OCI-LY3 (cell line): ENCODE data around the gene TJP1.

Source experiments
- H2AFZ ChIP-seq: fragments of 200-600, 300-600 bp; shearing (Covaris generic); 2 replicates; pipeline ENCODE4 v1.6.0; 2014; ENCODE audit warnings: antibody characterized with exemption, low read depth, low read length
- H3K27ac ChIP-seq: fragments of 200-600, 300-600 bp; sonication (generic); 2 replicates; pipeline ENCODE4 v1.5.1; 2014; ENCODE audit warnings: mild to moderate bottlenecking, low read length, moderate library complexity, mixed read lengths
- H3K27me3 ChIP-seq: fragments of 200-600, 300-600 bp; sonication (generic); 2 replicates; pipeline ENCODE4 v1.6.1; 2014; ENCODE audit warnings: low read depth, low read length, mixed read lengths
- H3K36me3 ChIP-seq: fragments of 200-600, 300-600 bp; sonication (generic); replicated peaks from 2 replicates; pipeline ENCODE3; 2014; ENCODE audit warnings: low read depth, low read length, mixed read lengths
- H3K4me1 ChIP-seq: fragments of 300-600, 200-600 bp; sonication (generic); 2 replicates; pipeline ENCODE4 v1.6.1; 2014; ENCODE audit warnings: low read length, mixed read lengths
- H3K4me2 ChIP-seq: fragments of 200-600, 300-600 bp; sonication (generic); 2 replicates; pipeline ENCODE4 v1.6.1; 2014; ENCODE audit warnings: low read length, mixed read lengths
- H3K4me3 ChIP-seq: fragments of 300-600, 200-600 bp; sonication (generic); 2 replicates; pipeline ENCODE4 v1.5.1; 2014; ENCODE audit warnings: antibody characterized with exemption, mild to moderate bottlenecking, low read length, moderate library complexity
- H3K79me2 ChIP-seq: fragments of 300-600, 200-600 bp; shearing (Covaris generic); 2 replicates; pipeline ENCODE4 v1.6.1; 2014; ENCODE audit warnings: mild to moderate bottlenecking, low read length, mixed read lengths
- H3K9ac ChIP-seq: fragments of 300-600, 200-600 bp; shearing (Covaris generic); 2 replicates; pipeline ENCODE4 v1.6.0; 2014; ENCODE audit warnings: mild to moderate bottlenecking, low read length, moderate library complexity
- H3K9me3 ChIP-seq: fragments of 200-600, 300-600 bp; shearing (Covaris generic); 2 replicates; pipeline ENCODE4 v1.6.1; 2014; ENCODE audit warnings: low read length, mixed read lengths; ENCODE audit not compliant: insufficient read depth
- H4K20me1 ChIP-seq: fragments of 200-600, 300-600 bp; sonication (generic); 2 replicates; pipeline ENCODE4 v1.6.1; 2016; ENCODE audit warnings: low read length, mixed read lengths; ENCODE audit not compliant: insufficient read depth
- CTCF ChIP-seq: fragments of 200-600, 300-600 bp; sonication (generic); IDR thresholded peaks from 2 replicates; pipeline ENCODE4 v1.5.1; 2014; ENCODE audit warnings: antibody characterized with exemption, low read length, low read depth
- EZH2phosphoT487 ChIP-seq: fragments of 200-600 bp; shearing (Covaris generic); IDR thresholded peaks from 2 replicates; pipeline ENCODE4 v1.6.1; 2018; ENCODE audit warnings: antibody characterized with exemption, mixed run types, low read depth

Gene TJP1

GRCh38 chr15:29774900-29775299 is 47.4 kb downstream of the TJP1 start:
- no peaks in the 10 kb centered on the region for H4K20me1 ChIP-seq
- no peaks in the 10 kb centered on the region for H3K4me1 ChIP-seq
- H3K27me3 ChIP-seq: peaks cover 25% of the 10 kb centered on the region
- no peak overlapping the region for H2AFZ ChIP-seq
- no peak overlapping the region for H3K4me3 ChIP-seq
- no peaks in the 10 kb centered on the region for H3K79me2 ChIP-seq
- no peak overlapping the region for H3K27ac ChIP-seq
- no peak overlapping the region for H3K9ac ChIP-seq
- no peaks in the 10 kb centered on the region for H3K9me3 ChIP-seq
- no peak overlapping the region for H3K4me2 ChIP-seq
- H3K36me3 ChIP-seq: no peaks in the 10 kb centered on the region
- TF ChIP-seq CTCF: no peak

GRCh38 chr15:29773816-29774215 is 48.5 kb downstream of the TJP1 start:
- no peak overlapping the region for H3K4me2 ChIP-seq
- no peak for TF ChIP-seq CTCF
- no peak for TF ChIP-seq EZH2phosphoT487
- no peak overlapping the region for H3K4me3 ChIP-seq
- H3K27me3 ChIP-seq: peaks cover 25% of the 10 kb centered on the region
- no peaks in the 10 kb centered on the region for H3K9me3 ChIP-seq
- no peaks in the 10 kb centered on the region for H4K20me1 ChIP-seq
- no peak overlapping the region for H3K9ac ChIP-seq
- no peaks in the 10 kb centered on the region for H3K4me1 ChIP-seq
- H3K79me2 ChIP-seq: no peaks in the 10 kb centered on the region
- no peaks in the 10 kb centered on the region for H3K36me3 ChIP-seq
- no peak overlapping the region for H3K27ac ChIP-seq
- H2AFZ ChIP-seq: no peak overlapping the region

- Histone ChIP-seq H3K27me3 (peaks cover 25% of the 10 kb centered on the region), H3K27ac (no peak overlapping the region), H3K9ac (no peak overlapping the region), H2AFZ (no peak overlapping the region), H3K36me3 (no peaks in the 10 kb centered on the region), H3K79me2 (no peaks in the 10 kb centered on the region), H3K9me3 (no peaks in the 10 kb centered on the region), H3K4me1 (no peaks in the 10 kb centered on the region), H4K20me1 (no peaks in the 10 kb centered on the region), H3K4me3 (no peak overlapping the region), H3K4me2 (no peak overlapping the region)
- no peak for TF ChIP-seq CTCF
- TF ChIP-seq EZH2phosphoT487: no peak
Measured at GRCh38 chr15:29773000-29773399, 49.3 kb downstream of the TJP1 start.

- Histone ChIP-seq H3K4me1 (no peaks in the 10 kb centered on the region), H3K79me2 (no peaks in the 10 kb centered on the region), H3K36me3 (no peaks in the 10 kb centered on the region), H3K27me3 (peaks cover 39% of the 10 kb centered on the region), H3K9ac (no peak overlapping the region), H3K27ac (no peak overlapping the region), H4K20me1 (no peaks in the 10 kb centered on the region), H3K4me2 (no peak overlapping the region), H3K9me3 (no peaks in the 10 kb centered on the region), H3K4me3 (no peak overlapping the region), H2AFZ (no peak overlapping the region)
- TF ChIP-seq CTCF: no peak
- no peak for TF ChIP-seq EZH2phosphoT487
Measured at GRCh38 chr15:29770796-29771195, 51.5 kb downstream of the TJP1 start.
